Transverse colon (tissue), 4 donors: ENCODE measurements around the gene TTYH3. TPM values are rescaled to one million over a fixed set of nuclear protein-coding genes. Genes with fewer than 3 reads are reported as not detected.
"Not testable (repeated sequence)": the region's sequence is repeated elsewhere in the genome, so short reads cannot be mapped to it uniquely, and the experiment has no call there.

Source experiments
- DNase-seq: peaks from one replicate; pipeline ENCODE4 v3.0.0-alpha.2; 2019
- H3K27ac ChIP-seq, 4 donors: fragments of 200-600 bp; sonication (generic); 2 replicates each; pipeline ENCODE4 v1.5.1; 2016 to 2018; ENCODE audit warnings: inconsistent platforms in 4 of 4
- H3K27me3 ChIP-seq: fragments of 200-600 bp; sonication (generic); 2 replicates; pipeline ENCODE4 v1.5.1; 2017; ENCODE audit warnings: inconsistent platforms
- H3K36me3 ChIP-seq, 4 donors: fragments of 200-600 bp; sonication (generic); 2 replicates each; pipeline ENCODE4 v1.5.1; 2017 to 2019; ENCODE audit warnings: inconsistent platforms in 4 of 4
- H3K4me1 ChIP-seq, 4 donors: fragments of 200-600 bp; sonication (generic); 2 replicates each; pipeline ENCODE4 v1.5.1; 2017 to 2020; ENCODE audit warnings: inconsistent platforms in 4 of 4
- H3K4me3 ChIP-seq, 4 donors: fragments of 200-600 bp; sonication (generic); 1 replicate in 1 of 4; 2 replicates in 3 of 4; pipeline versions ENCODE4 v1.5.1 to v1.6.1; 2017 to 2019; ENCODE audit warnings: inconsistent platforms in 4 of 4
- H3K9me3 ChIP-seq, 2 donors: fragments of 200-600 bp; sonication (generic); 2 replicates each; pipeline ENCODE4 v1.5.1; 2017 to 2019; ENCODE audit warnings: inconsistent platforms in 2 of 2
- CTCF ChIP-seq, 5 experiments: fragments of 200-600 bp in 3 of 5; fragments of 450-650 bp in 2 of 5; sonication (generic) in 3 of 5; IDR thresholded peaks; 1 replicate in 2 of 5; 2 replicates in 3 of 5; pipeline ENCODE4 v1.5.1; 2016 to 2017; ENCODE audit warnings: antibody characterized with exemption in 5 of 5, inconsistent platforms in 3 of 5, mild to moderate bottlenecking in 2 of 5, moderate library complexity in 1 of 5
- EP300 ChIP-seq: sonication (generic); formaldehyde crosslinking; IDR thresholded peaks from one replicate; pipeline ENCODE4 v1.6.1; 2017; ENCODE audit warnings: antibody characterized with exemption, low read depth
- POLR2A ChIP-seq: fragments of 450-650 bp; IDR thresholded peaks from one replicate; pipeline ENCODE4 v1.6.1; 2016; ENCODE audit warnings: antibody characterized with exemption, mild to moderate bottlenecking, moderate library complexity
- POLR2AphosphoS5 ChIP-seq, 3 donors: sonication (generic); formaldehyde crosslinking; IDR thresholded peaks; one replicate each; pipeline ENCODE4 v1.6.1; 2016; ENCODE audit warnings: antibody characterized with exemption in 3 of 3
- WGBS, 2 donors: methylation state at CpG; one replicate each; pipeline ENCODE4 v1.1.5; 2018; ENCODE audit warnings: low coverage in 1 of 2; 5-methylcytosine and 5-hydroxymethylcytosine counted together
- in situ Hi-C, 4 donors: fragments of 200-750 bp; cut with MboI; loops; one replicate each; pipeline versions ENCODE4 v1.15.0 to v1.15.1; 2017; ENCODE audit warnings: low sequenced_read_pairs in 3 of 4, low pct_ligation_motif_present in 1 of 4, low pct_unique_long_range_greater_than_20kb in 1 of 4
- intact Hi-C: fragments of 100-400 bp; cut with DNase I; formaldehyde crosslinking; loops from one replicate; pipeline ENCODE4 v1.15.1; 2023; ENCODE audit warnings: low total_unique reads
- total RNA-seq, 4 donors: library from RNA; depleted of rRNA; stranded (reverse); fragments of >200 nt; gene quantifications; one replicate each; pipeline ENCODE4 v1.1.0, GENCODE V29; 2016

TTYH3 gene
- total RNA-seq, 4 donors from 2014 or later: 11.2 to 43.6 (median 23.0) TPM

- 91% methylated on average over 16 of the region's 16 CpGs; no CpG with 5 or more reads in 1 of the 2 donors for WGBS, 2 donors
- intact Hi-C loops: no loop called here
- no peak for DNase-seq
- Histone ChIP-seq H3K4me3 (no peak overlapping the region), H3K27me3 (no peaks in the 10 kb centered on the region), H3K9me3 (no peaks in the 10 kb centered on the region), H3K4me1 (no peaks in the 10 kb centered on the region), H3K36me3 (peaks cover 0 to 32% (median 6%) of the 10 kb centered on the region in 4 donors), H3K27ac (no peak overlapping the region)
- TF ChIP-seq POLR2AphosphoS5 (IDR thresholded peaks at IDR 0.05) (no peak), POLR2A (no peak), EP300 (no peak), CTCF (IDR thresholded peaks at IDR 0.05) (no peak)
- in situ Hi-C loops: no loop called here
Observed at GRCh38 chr7:2589341-2589740, 42.4 kb upstream of the TTYH3 start.

GRCh38 chr7:2589941-2590340, 41.8 kb upstream of the TTYH3 start:
- H3K4me3 ChIP-seq, in situ Hi-C loops, H3K27ac ChIP-seq, H3K9me3 ChIP-seq, H3K27me3 ChIP-seq, DNase-seq, H3K4me1 ChIP-seq, intact Hi-C loops: not testable (repeated sequence)
- WGBS, 2 donors: 93% methylated on average over 15 of the region's 15 CpGs; no CpG with 5 or more reads in 1 of the 2 donors
- H3K36me3 ChIP-seq: peaks cover 0 to 34% (median 3%) of the 10 kb centered on the region in 4 donors

GRCh38 chr7:2592375-2592865, 39.4 kb upstream of the TTYH3 start:
- H3K4me1 ChIP-seq: no peaks in the 10 kb centered on the region
- H3K27me3 ChIP-seq: no peaks in the 10 kb centered on the region
- intact Hi-C loops: no loop called here
- in situ Hi-C loops: no loop called here
- DNase-seq: no peak
- no peaks in the 10 kb centered on the region for H3K9me3 ChIP-seq
- no peak overlapping the region for H3K4me3 ChIP-seq
- H3K27ac ChIP-seq: no peak overlapping the region
- TF ChIP-seq EP300: no peak
- H3K36me3 ChIP-seq: peaks cover 0 to 40% (median 5%) of the 10 kb centered on the region in 4 donors
- WGBS, 2 donors: 93 to 95% methylated on average over 3 to 23 of the region's 23 CpGs

GRCh38 chr7:2593036-2593727, 38.6 kb upstream of the TTYH3 start:
- no peak overlapping the region for H3K4me3 ChIP-seq
- 93 to 100% methylated on average over 4 to 38 of the region's 38 CpGs for WGBS, 2 donors
- intact Hi-C loops: no loop called here
- in situ Hi-C loops: no loop called here
- no peak for TF ChIP-seq CTCF (IDR thresholded peaks at IDR 0.05)
- TF ChIP-seq POLR2A: no peak
- no peak for TF ChIP-seq POLR2AphosphoS5 (IDR thresholded peaks at IDR 0.05)
- TF ChIP-seq EP300: no peak
- DNase-seq: no peak
- H3K9me3 ChIP-seq: no peaks in the 10 kb centered on the region
- H3K4me1 ChIP-seq: no peaks in the 10 kb centered on the region
- peaks cover 0 to 34% (median 5%) of the 10 kb centered on the region in 4 donors for H3K36me3 ChIP-seq
- no peak overlapping the region for H3K27ac ChIP-seq
- H3K27me3 ChIP-seq: no peaks in the 10 kb centered on the region

GRCh38 chr7:2594599-2594998, 37.2 kb upstream of the TTYH3 start:
- DNase-seq: no peak
- intact Hi-C loops (no loop called here), in situ Hi-C loops (no loop called here)
- Histone ChIP-seq H3K4me3 (no peak overlapping the region), H3K27ac (no peak overlapping the region), H3K9me3 (no peaks in the 10 kb centered on the region), H3K4me1 (no peaks in the 10 kb centered on the region), H3K27me3 (no peaks in the 10 kb centered on the region), H3K36me3 (peaks cover 0 to 33% (median 12%) of the 10 kb centered on the region in 4 donors)
- WGBS, 2 donors: 94 to 100% methylated on average over 2 to 10 of the region's 10 CpGs
- TF ChIP-seq POLR2AphosphoS5 (IDR thresholded peaks at IDR 0.05) (no peak), EP300 (no peak), POLR2A (no peak), CTCF (IDR thresholded peaks at IDR 0.05) (no peak)
